ENCODE data around the gene ERICH4.
"Not testable (repeated sequence)": the region's sequence is repeated elsewhere in the genome, so short reads cannot be mapped to it uniquely, and the experiment has no call there.

GRCh38 chr19:41463257-41464256 is 20.6 kb downstream of the ERICH4 start:
- not testable (repeated sequence) for TF ChIP-seq CTCF, POLR2A (IDR thresholded peaks at IDR 0.05)
